Pancreas (tissue), 10 donors: ENCODE data around the gene ABCC11. TPM values are rescaled to one million over a fixed set of nuclear protein-coding genes. Genes with fewer than 3 reads are reported as not detected.

ENCODE experiments used
- ATAC-seq, 4 donors: fragments of 200-7000 bp; cut with Tn5 transposase; one replicate each; pipeline versions ENCODE4 v1.8.0 to v1.9.1; 2020; ENCODE audit warnings: mild to moderate bottlenecking in 4 of 4, moderate library complexity in 4 of 4
- DNase-seq, 6 donors: peaks; one replicate each; pipeline ENCODE4 v3.0.0-alpha.2; 2020
- FAIRE-seq: peaks from 2 replicates; lab custom pipeline; 2012; peaks lifted over from hg19 to GRCh38; lab: Jason Lieb, UNC
- H3K27ac ChIP-seq, 4 donors: fragments of 200-600 bp; sonication (generic); 1 replicate in 3 of 4; 2 replicates in 1 of 4; pipeline versions ENCODE4 v1.5.0 to v1.8.0; 2020
- H3K27me3 ChIP-seq, 4 donors: fragments of 200-600 bp; one replicate each; pipeline ENCODE4 v1.8.0; 2021
- H3K36me3 ChIP-seq, 3 donors: fragments of 200-600 bp; sonication (generic) in 1 of 3; one replicate each; pipeline versions ENCODE4 v1.5.0 to v1.8.0; 2020 to 2021
- H3K4me1 ChIP-seq, 3 donors: fragments of 200-600 bp; one replicate each; pipeline ENCODE4 v1.8.0; 2021
- H3K4me3 ChIP-seq, 4 donors: fragments of 200-600 bp; sonication (generic) in 2 of 4; one replicate each; pipeline versions ENCODE4 v1.5.0 to v1.8.0; 2020 to 2021
- H3K9me3 ChIP-seq, 4 donors: fragments of 200-600 bp; one replicate each; pipeline ENCODE4 v1.8.0; 2021
- CTCF ChIP-seq, 4 donors: fragments of 200-600 bp; sonication (generic) in 3 of 4; IDR thresholded peaks; one replicate each; pipeline versions ENCODE4 v1.5.0 to v1.8.0; 2021; ENCODE audit warnings: antibody characterized with exemption in 4 of 4
- WGBS, 2 donors: extraction: QIAGEN DNeasy Blood & Tissue Kit; methylation state at CpG; one replicate each; pipeline ENCODE4 v1.1.7; 2013; 5-methylcytosine and 5-hydroxymethylcytosine counted together
- intact Hi-C, 3 donors: fragments of 100-400 bp; cut with DNase I; formaldehyde crosslinking; loops; one replicate each; pipeline versions ENCODE4 v1.11.1 to v1.14.2; 2022
- polyA plus RNA-seq, 2 donors: library from polyadenylated mRNA; stranded (reverse); fragments of 200-250 nt; gene quantifications; one replicate each; pipeline ENCODE4 v1.2.3, GENCODE V29; 2013
- total RNA-seq, 6 donors: library from RNA; stranded (reverse); fragmentation: NEBNext Ultra II Directional in 4 of 6; extraction: Animal tissue kit (Norgen Biotek cat#: 25700) in 4 of 6; gene quantifications; one replicate each; pipeline versions ENCODE4 v1.2.1 to v1.2.4, GENCODE V29; 2021 to 2023
- donor health status: healthy with polysubstance abuse.
- donor health status: DM: no; HTN: no; CAD: no; lungs with moderate emphysema.
- donor health status: DM: no; HTN: no; CAD: no.
- donor health status: control.
- donor health status: control.
- donor health status: Bipolar disorder and iron deficiency.
- donor health status: DM: yes; HTN: yes; CAD: no.
- donor health status: DM: no; HTN: no; CAD: no.
- donor health status: DM: no; HTN: no; CAD: no.
- donor health status: DM: yes; HTN: yes; CAD: no.

ABCC11 gene
- total and polyA plus RNA-seq, 8 donors, result 0.11 to 0.41 (median 0.26) TPM; not detected in 1

GRCh38 chr16:48156790-48157209, 90.5 kb downstream of the ABCC11 start:
- WGBS, 2 donors, result 9 to 10% methylated on average over 16 of the region's 16 CpGs
- Histone ChIP-seq H3K27me3 (no peaks in the 10 kb centered on the region), H3K36me3 (no peaks in the 10 kb centered on the region), H3K9me3 (no peaks in the 10 kb centered on the region), H3K4me3 (no peak overlapping the region), H3K4me1 (no peaks in the 10 kb centered on the region), H3K27ac (no peak overlapping the region)
- peak; percentile 90 to 95 (median 92) for TF ChIP-seq CTCF (IDR thresholded peaks at IDR 0.05)
- peak; percentile 73 to 97 (median 94) for ATAC-seq
- DNase-seq, result peak; percentile 66 to 99 (median 88)
- FAIRE-seq, result no peak
- intact Hi-C loops, result loop anchor here in 1 of 3 donors (5.0 kb wide), 1 partner anchor 1009 kb away; no protein-coding TSS in a partner anchor

GRCh38 chr16:48155926-48156789, 91.2 kb downstream of the ABCC11 start, which contains the start of gene ABCC12:
TSS of gene ABCC12 (minus strand) at chr16:48155993. CDS start at chr16:48146424, 9,569 bp downstream.
- Histone ChIP-seq H3K9me3 (no peaks in the 10 kb centered on the region), H3K36me3 (no peaks in the 10 kb centered on the region), H3K27me3 (no peaks in the 10 kb centered on the region), H3K27ac (no peak within 1 kb of the TSS), H3K4me1 (no peaks in the 10 kb centered on the region), H3K4me3 (no peak within 1 kb of the TSS)
- peak in 1 of 4 donors; percentile 11 for ATAC-seq
- no peak for DNase-seq
- intact Hi-C loops, result loop anchor here in 1 of 3 donors (5.0 kb wide), 1 partner anchor 1009 kb away; no protein-coding TSS in a partner anchor
- TF ChIP-seq CTCF (IDR thresholded peaks at IDR 0.05), result no peak
- WGBS, 2 donors, result 50 to 57% methylated on average over 24 of the region's 24 CpGs
- no peak for FAIRE-seq

- H3K4me3 ChIP-seq, result no peak overlapping the region
- intact Hi-C loops, result no loop called here
- no peak for TF ChIP-seq CTCF (IDR thresholded peaks at IDR 0.05)
- no peak overlapping the region for H3K27ac ChIP-seq
- 87 to 96% methylated on average over 5 of the region's 5 CpGs for WGBS, 2 donors
- ATAC-seq, result no peak
- DNase-seq, result no peak
- no peaks in the 10 kb centered on the region for H3K9me3 ChIP-seq
- H3K36me3 ChIP-seq, result no peaks in the 10 kb centered on the region
- FAIRE-seq, result no peak
- H3K27me3 ChIP-seq, result no peaks in the 10 kb centered on the region
- no peaks in the 10 kb centered on the region for H3K4me1 ChIP-seq
Measured at GRCh38 chr16:48153774-48154173, 93.6 kb downstream of the ABCC11 start.

GRCh38 chr16:48152226-48152625, 95.1 kb downstream of the ABCC11 start:
- H3K4me3 ChIP-seq, result no peak overlapping the region
- H3K27me3 ChIP-seq, result no peaks in the 10 kb centered on the region
- WGBS, 2 donors, result 96 to 98% methylated on average over 9 of the region's 9 CpGs
- no peak overlapping the region for H3K27ac ChIP-seq
- intact Hi-C loops, result no loop called here
- TF ChIP-seq CTCF (IDR thresholded peaks at IDR 0.05), result no peak
- H3K36me3 ChIP-seq, result no peaks in the 10 kb centered on the region
- FAIRE-seq (no peak), DNase-seq (no peak), ATAC-seq (no peak)
- no peaks in the 10 kb centered on the region for H3K9me3 ChIP-seq
- no peaks in the 10 kb centered on the region for H3K4me1 ChIP-seq

- FAIRE-seq, result no peak
Measured at GRCh38 chr16:48150707-48151106, 96.6 kb downstream of the ABCC11 start.

More at GRCh38 chr16:48150707-48151106, 96.6 kb downstream of the ABCC11 start:
- no peak for ATAC-seq
- intact Hi-C loops, result no loop called here
- no peaks in the 10 kb centered on the region for H3K36me3 ChIP-seq
- 47 to 56% methylated on average over 1 of the region's 1 CpG for WGBS, 2 donors
- no peak for DNase-seq
- no peaks in the 10 kb centered on the region for H3K27me3 ChIP-seq
- no peak for TF ChIP-seq CTCF (IDR thresholded peaks at IDR 0.05)
- no peak overlapping the region for H3K4me3 ChIP-seq
- H3K9me3 ChIP-seq, result no peaks in the 10 kb centered on the region
- H3K4me1 ChIP-seq, result no peaks in the 10 kb centered on the region
- H3K27ac ChIP-seq, result no peak overlapping the region
